Astrocyte of the spinal cord (primary cell): ENCODE measurements around the gene METTL5.
A peak's percentile ranks its signal among the peaks of the same experiment; 100 is the strongest.

Experiments used
- DNase-seq: peaks from one replicate; pipeline ENCODE4 v3.0.0; 2011; ENCODE audit warnings: low read depth, low spot score
- H3K4me3 ChIP-seq: 2 replicates; pipeline ENCODE4 v1.5.1; 2011; ENCODE audit warnings: low read depth, mild to moderate bottlenecking, low read length, moderate library complexity
- CTCF ChIP-seq: IDR thresholded peaks from 2 replicates; pipeline ENCODE4 v1.5.1; 2012; ENCODE audit warnings: low read depth, mild to moderate bottlenecking, low read length, inconsistent platforms
- in situ Hi-C: cut with HindIII; loops from 2 replicates; pipeline ENCODE4 v1.10.0; 2017; ENCODE audit warnings: low sequenced_read_pairs

Gene METTL5

GRCh38 chr2:169782513-169782912 is 42.2 kb downstream of the METTL5 start:
- no peak for TF ChIP-seq CTCF
- no peak for DNase-seq
- no peak overlapping the region for H3K4me3 ChIP-seq
- in situ Hi-C loops: no loop called here

- no peak for DNase-seq
- in situ Hi-C loops: no loop called here
- H3K4me3 ChIP-seq: no peak overlapping the region
- no peak for TF ChIP-seq CTCF
These were observed 43.3 kb downstream of the METTL5 start for GRCh38 chr2:169781249-169782013.

GRCh38 chr2:169778446-169778845 is 46.3 kb downstream of the METTL5 start:
- no peak for DNase-seq
- TF ChIP-seq CTCF: no peak
- H3K4me3 ChIP-seq: no peak overlapping the region
- in situ Hi-C loops: no loop called here

GRCh38 chr2:169776252-169776761 is 48.4 kb downstream of the METTL5 start:
- H3K4me3 ChIP-seq: no peak overlapping the region
- TF ChIP-seq CTCF: no peak
- in situ Hi-C loops: no loop called here
- DNase-seq: peak; percentile 77

GRCh38 chr2:169775765-169776164 is 48.9 kb downstream of the METTL5 start:
- TF ChIP-seq CTCF: no peak
- H3K4me3 ChIP-seq: no peak overlapping the region
- in situ Hi-C loops: no loop called here
- peak; percentile 71 for DNase-seq

GRCh38 chr2:169775354-169775753 is 49.4 kb downstream of the METTL5 start:
- DNase-seq: no peak
- in situ Hi-C loops: no loop called here
- H3K4me3 ChIP-seq: no peak overlapping the region
- TF ChIP-seq CTCF: no peak
